Measurements from ENCODE around the gene CORO1C.

GRCh38 chr12:108728820-108729611 lies 2.3 kb downstream of the CORO1C start:
- TF ChIP-seq CTCF (IDR thresholded peaks at IDR 0.05 in 4 of 5, conservative IDR thresholded peaks at IDR 0.05 in 1 of 5) (no peak), POLR2A (IDR thresholded peaks at IDR 0.05) (no peak)
